ENCODE results near the gene CARD19.
A peak's percentile ranks its signal among the peaks of the same experiment; 100 is the strongest.

The CARD19 gene, protein sequence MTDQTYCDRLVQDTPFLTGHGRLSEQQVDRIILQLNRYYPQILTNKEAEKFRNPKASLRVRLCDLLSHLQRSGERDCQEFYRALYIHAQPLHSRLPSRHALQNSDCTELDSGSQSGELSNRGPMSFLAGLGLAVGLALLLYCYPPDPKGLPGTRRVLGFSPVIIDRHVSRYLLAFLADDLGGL

DNA sequence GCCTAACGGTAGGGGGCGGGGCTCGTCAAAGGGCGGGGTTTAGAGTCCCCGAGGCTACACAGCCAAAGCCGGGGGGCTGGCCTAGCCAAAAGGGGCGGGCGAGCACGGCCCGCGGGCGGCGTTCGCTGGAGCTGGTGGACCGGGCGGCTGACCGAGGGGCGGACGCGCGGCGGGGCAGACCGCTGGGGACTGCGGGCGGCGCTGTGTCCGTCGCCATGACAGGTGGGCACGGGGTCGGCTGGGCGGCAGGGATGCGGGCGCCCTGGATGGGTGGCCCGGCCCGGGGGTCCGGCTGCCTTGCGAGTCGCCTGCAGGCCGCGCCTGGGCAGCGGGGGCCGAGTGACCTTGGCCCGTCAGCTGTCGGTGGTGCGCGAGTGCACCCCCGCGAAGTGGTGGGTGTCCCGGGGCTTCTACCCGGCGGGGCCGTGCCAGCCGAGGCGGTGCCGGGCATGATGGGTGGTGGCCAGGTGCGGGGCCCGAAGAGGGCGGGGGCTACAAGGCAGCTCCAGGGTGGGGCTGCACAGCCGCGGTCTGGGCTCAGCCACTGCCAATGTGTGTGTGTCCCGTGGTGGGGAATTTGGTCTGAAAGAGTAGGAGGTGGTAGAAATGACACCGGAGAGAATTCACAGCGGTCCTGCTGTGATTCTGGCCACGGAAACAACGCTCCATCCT, at the start of gene CARD19:
Gene CARD19 (plus strand): TSS at position 87 of the 672 bp plus-strand sequence. CDS start 129 bp downstream, at position 216.
- no peak for DNase-seq

DNA sequence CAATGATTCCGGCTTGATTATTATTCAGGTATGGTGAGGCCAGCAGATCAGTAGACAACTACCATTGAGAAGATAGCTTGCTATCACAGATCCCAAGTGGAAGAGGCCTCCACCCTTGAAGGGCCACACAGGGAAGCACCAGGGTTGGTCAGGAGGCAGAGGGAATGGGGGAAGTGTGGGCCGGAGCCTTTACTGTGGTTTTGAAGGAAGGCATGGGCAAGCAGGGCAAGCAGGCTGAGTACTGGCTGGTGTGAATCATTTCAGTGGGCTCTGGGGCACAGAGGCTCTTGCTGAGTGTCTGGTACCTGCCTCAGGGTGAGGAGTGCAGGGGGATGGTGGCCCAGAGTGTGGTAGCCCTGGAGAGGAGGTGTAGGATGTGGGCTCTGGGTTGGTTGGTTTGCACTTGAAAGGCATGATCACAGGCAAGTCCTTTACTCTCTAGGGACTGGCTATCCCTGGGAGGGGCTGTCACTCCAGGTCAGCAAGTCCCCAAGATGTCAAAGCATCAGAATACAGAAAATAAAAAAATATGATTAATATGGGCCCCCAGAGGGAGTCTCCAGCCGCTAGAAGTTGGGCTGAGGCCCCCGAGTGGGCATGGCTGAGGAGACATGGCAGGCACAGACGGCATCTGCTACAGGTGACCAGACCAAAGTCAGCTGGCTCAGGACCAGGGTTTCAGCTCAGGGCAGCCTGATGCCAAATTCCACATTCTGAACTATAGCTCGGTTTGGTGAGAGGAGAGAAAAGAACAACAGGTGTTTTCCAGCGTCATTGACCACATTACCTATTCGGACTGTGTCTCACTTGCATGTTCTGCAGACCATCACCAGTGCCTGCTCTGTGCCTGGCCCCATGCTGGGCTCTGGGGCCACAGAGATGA, 47.2 kb upstream of the CARD19 start:
- DNase-seq, result no peak

DNA sequence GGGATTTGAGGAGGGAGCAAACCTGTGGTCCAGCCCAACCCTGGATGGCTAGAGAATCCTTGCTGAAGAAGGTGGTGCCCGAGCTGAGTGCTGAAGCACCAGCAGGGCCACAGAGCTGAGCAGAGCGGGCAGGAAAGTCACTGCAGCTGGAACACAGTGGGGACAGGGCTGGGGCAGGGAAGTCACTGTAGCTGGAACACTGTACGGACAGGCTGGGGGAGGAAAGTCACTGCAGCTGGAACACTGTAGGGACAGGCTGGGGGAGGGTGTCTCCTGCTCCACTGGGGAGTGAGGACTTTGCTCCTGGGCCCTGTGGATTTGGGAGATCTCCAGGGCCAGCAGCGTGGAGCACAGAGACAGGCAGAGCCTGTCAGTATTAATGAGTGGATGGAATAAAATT, 46.5 kb upstream of the CARD19 start:
- DNase-seq, result no peak

DNA sequence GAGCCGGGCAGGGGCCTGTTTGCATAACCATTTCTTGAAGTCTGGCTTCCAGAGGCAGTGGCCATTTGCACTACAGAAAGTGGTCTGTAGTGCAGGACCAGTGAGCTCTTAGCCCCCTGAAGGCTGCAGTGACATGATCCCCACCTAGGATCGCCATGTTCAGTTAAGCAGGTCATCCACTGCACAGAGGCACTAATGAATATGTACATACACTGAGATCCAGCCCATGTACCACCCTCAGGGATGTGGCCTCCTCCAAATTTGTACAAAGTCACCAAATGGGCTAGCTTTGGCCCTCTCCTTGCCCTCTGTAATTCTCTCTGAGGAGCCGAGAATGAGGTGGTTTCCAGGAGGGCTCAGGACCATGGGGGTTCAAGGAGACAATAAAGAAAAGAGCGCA, 45.8 kb upstream of the CARD19 start:
- no peak for DNase-seq

DNA sequence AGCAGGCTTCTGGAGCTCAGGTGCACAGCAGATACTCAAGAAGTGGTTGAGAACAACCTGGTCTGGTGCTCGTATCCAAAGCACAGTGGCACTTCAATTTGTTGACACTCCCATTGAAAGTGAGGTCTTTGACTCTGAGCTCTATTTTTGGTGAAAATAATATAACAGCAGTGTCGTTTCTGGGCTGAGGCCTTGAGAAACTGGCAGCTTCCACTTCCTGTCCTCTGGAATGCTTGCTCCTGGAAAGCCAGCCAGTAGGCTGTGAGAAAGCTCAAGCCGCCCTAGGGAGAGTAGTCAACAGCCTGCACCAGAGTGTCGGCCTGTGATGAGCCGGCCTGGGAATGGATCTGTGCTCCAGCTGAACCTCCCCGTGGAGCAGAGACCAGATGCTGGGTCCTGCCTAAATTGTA, 44.3 kb upstream of the CARD19 start:
- DNase-seq, result peak; percentile 19

DNA sequence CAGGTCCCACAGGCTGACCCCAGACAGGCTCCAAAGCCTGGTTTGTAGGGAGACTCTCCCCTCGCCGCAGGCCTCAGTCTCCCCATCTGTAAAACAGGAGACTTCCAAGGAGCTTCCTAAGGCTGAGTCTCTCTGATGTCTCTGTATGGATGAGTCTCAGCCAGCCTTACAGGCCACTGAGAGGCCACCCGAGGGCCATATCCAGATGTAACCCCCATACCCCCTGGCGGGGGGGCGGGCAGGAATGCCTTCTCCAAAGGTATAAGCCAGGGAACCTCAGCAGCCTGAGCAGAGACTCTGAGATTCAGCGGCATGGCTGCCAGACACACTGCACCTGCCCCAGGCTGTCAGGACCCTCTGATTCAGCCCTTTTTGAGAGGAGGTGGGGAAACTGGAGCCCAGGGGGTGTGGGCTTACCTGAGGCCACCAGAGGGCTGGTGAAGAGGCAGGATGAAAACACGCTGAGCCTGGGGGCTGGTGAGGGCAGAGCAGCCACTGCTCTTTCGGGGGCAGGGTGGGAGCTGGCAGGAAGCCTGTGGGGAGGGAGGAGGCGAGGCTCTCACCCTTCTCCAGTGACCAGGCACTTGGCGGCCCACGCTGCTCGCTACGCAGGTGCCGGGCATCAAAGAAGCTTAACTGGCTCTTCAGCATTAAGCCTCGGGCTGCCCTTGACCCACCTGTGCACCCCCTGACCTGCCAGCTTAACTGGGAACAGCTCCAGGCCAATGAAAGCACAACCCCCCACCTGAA, 43.1 kb upstream of the CARD19 start:
- DNase-seq, result no peak

DNA sequence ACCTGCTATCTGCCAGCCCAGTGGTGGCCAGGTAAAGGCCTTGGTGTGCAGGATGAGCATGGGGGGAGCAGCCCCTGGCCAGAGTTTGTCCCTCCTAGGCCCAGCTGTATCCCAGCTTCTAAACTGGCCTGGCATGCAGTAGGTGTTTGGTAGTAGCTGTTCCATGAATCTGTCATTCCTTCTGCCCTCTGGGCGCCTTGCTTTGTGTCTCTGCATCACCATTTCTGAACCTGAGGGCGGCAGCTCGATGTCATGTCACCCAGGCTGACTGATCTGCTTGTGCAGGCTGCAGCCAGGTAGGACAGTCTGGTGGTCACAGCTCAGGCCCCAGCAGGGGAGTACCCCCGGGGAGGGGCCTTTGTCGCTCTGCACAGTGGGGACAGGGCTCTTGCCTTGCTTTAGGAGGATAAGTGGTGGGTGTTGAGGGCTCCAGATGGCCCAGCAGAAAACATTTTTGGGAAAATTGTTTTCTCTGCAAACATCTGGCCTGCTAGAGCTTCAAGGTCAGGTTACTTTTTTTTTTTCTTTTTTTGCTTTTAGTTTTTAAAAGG, 42.2 kb upstream of the CARD19 start:
- no peak for DNase-seq

DNA sequence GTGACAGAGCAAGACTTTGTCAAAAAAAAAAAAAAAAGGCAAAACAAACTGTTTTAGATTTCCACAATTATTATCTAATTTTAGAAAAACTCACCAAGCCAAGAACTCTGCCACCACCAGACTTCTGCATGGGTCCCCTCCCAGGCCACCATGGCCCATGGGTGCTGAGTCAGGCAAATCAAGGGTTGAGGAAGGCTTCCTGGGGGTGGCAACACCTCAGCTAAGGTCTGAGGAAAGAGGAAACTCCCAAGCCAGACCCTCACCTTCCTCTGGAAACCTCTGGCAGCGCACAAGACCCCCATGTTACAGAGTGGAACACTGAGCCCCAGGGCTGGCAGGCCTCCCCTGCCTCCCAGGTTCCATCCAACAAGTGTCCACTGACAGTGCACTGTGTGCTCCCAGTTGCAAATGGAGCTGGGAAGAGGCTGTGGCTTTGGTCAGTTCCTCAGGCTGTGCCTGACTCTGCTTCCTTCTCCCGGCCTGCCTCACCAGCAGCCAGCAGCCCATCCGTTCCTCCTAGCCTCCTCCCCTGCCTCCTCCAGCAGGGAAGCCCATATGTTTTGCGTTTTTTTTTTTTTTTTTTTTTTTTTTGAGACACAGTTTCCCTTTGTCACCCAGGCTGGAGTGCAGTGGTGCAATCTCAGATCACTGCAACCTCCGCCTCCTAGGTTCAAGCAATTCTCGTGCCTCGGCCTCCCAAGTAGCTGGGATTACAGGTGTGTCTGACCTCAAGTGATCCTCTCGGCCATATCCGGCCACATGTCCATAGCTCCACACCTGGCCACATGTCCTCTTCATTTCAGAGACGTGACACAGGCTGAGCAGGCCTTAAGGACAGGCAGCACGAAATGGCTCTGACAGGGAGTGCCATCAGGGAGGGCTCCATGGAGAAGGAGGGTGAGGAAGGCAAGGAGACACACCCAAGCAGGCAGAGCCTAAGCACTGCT, 41.0 kb upstream of the CARD19 start:
- DNase-seq, result no peak

DNA sequence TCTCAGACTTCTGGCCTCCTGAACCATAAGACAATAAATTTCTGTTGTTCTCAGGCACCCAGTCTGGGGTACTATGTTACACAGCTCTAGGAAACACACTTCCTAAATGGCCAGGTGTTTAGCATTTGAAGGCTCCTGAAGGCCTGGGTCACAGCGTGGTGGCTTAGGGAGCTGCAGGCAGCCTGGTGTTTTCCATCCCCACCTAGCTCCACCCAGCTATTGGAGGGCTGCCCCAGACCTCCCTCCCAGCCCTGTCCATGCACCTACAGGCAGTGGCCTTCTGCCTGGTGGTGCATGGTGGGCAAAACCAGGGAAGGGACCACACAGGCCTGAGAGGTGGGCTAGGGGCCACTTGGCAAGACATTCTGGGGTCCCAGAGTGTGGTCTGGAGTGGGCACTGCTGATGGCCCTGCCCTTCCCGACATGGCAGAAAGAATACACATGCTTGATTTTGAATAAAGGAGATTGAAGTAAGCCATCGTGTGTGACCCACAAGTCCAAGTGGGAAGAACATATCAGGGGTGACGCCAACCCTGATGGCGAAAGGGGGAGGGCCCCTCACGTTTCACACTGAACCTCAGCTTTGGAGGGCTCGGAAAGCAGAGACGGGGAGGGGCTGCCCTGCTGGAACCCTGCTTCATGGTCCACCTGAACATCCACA, 38.8 kb upstream of the CARD19 start:
- no peak for DNase-seq

DNA sequence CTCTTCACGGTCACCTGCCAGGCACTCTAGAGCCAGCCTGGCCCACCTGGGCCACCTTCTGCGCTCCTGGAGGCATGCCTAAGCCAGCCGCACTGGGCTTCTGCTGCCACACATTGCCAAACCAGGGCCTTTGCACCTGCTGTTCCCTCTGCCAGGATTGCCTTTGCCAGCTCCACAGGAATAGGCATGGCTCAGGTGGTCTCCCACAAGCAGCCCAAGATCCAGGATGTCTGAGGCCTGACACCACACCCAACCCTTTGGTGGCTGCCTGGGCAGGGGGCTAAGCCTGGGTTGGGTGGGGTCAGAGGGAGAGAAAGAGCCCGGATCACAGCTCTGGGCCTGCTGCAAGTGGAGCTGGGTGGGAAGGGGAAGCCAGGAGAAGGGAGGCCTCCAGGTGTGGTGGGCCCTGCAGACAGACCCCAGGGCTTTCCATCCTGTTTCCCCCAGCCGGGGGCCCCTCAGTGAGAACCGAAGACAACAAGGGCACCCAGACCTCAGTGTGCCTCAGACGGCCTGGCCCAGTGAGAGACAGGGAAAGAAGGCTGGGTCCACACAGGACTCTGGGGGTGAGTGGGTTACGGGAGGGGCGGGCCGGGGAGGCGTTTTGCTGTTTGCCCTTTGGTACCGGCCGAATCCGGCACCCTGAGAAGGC, 38.2 kb upstream of the CARD19 start:
- no peak for DNase-seq

DNA sequence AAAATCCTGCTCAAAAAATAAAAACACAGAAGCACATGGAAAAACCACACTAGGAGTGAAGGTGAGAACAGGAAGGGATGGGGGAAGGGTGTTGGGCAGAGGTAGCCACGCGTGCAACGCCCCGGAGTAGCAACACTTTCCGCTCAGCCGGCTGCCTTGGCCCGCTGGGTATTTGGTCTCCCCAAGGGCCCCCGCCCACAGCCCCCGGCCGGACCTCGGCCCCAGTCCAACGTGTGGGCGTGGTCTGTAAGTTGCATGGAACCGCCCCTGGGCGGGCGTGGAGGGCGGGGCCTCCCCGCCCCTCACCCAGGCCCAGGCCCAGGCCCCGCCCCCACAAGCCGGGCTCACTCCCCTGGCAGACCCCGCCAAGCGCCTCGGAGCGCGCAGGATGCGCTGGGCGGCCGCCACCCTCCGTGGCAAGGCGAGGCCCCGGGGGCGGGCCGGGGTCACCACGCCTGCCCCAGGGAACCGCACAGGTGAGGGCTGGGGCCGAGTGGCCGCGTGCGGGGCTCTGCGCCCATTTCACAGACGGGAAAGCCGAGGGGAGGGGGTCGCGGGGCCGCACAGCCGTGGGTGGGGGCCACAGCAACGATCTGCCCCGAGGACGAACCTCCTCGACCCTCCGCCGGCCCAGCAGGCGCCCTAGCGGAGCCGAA, 37.5 kb upstream of the CARD19 start, which contains the start of gene SUSD3:
Gene SUSD3 (plus strand): TSS at position 347 of the 656 bp plus-strand sequence. CDS start 42 bp downstream, at position 389.
- DNase-seq, result no peak

DNA sequence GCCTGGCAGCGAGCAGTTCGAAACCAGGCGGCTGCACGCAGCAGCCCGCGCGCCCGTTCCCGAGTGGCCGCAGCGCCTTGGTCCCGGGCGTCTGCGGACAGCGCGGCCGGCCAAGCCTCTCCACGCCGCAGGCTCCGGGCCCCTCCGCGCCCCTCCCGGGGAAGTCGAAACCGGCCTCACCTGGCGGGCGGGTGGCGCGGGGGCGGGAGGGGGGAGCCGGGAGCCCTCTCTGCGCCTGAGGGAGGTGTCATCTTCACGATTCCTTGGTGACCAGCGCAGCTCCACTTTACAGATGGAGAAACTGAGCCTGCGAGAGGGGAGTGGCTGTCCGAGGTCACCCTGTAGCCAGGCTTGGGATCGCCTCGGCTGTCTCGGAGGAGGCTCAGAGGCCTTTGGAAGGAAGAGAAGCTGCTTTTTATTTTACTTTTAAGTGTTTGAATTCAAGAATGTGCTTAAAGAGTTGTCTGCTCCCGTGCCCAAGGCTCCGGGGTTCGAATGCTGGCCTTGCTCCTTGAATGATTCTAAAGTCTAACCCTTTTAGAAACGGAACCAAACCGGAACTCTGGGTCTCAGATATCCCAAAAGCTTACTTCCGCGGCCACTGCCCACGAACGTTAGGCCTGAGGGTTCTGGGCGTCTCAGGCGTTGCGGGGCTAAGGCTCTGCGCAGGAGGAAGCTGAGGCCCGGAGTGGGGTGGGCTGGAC, 36.9 kb upstream of the CARD19 start:
- DNase-seq, result no peak

DNA sequence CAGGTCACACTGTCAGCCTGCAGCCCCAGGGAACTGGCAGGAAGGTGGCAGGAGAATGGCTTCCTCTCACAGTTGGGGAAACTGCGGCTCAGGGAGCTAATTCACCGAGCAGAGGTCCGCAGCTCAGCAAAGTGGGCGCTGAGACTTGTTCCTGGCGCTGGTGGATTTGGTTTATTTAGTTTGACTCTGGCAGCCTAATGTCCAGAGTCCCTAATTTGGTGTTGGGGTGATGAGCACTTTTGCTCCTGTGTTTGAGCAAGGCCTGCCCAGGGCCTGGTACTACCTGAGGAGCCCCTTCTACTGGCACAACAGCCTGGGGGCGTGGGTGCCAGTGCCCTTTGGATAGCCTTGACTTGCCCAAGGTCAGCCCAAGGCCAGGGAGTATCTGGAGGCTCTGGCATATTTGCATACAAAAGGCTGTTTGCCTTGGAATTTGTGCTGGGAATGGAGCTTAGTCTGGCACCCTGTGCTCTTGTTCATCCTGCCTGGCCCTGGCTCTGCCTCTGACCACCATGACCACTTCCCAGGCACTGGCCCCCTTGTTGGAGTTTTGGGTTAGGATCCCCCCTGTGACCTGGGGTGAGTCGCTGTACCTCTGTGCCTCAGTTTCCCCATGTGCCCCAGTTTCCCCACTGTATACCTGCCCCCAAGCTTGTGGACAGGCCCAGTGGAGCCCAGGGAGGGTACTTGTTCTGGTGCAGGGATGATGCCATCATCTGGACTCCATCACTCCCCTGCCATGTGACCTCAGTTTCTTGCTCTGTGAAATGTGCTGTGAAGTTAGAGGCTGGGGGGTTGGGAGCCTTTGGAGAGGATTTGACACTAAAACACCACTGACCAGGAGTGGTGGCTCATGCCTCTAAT, 36.1 kb upstream of the CARD19 start:
- DNase-seq, result no peak

DNA sequence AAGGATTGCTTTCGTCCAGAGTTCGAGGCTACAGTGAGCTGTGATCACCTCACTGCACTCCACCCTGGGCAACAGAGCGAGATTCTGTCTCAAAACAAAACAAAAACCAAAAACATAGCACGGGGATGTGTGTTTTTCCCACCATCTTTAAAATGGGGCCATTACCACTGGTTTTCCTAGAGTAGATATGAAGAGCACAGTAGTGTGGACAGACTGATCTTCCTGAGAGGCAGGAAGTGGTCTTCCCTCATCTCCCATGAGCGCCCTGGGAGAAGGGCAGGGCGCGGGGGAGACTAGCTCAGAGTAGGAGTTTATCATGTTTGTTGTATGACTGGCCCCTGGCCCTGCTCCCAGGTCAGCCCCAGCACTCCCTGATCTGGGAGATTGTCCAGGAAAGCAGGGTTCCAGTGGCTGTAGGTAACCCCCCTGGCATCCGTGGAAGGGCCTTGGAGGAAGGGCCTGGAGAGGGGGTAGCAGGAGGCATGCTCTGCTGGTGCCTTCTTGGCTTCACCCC, 35.2 kb upstream of the CARD19 start:
- DNase-seq, result peak; percentile 34

DNA sequence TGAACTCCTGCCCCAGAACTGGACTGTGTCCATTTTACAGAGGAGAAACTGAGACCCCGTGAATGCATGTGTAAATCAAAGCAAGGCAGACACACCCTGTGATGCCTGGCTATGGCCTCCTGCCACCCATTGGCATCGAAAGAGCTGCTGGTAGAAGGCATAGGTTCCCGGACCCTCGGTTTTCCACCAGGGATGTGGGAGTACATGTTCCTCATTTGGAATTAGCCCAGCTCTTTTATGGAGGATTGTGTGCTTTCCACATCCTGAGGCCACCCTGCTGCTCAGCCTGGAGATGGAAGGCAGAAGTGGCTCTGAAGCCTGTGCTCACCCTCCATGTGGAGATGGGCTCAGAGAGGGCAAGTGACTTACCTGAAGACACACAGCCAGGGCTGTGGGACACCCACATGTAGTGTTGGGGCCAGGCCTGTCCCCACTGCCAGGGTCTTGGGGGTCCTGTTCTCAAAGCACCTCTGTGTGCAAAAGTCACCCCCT, 34.7 kb upstream of the CARD19 start:
- no peak for DNase-seq

DNA sequence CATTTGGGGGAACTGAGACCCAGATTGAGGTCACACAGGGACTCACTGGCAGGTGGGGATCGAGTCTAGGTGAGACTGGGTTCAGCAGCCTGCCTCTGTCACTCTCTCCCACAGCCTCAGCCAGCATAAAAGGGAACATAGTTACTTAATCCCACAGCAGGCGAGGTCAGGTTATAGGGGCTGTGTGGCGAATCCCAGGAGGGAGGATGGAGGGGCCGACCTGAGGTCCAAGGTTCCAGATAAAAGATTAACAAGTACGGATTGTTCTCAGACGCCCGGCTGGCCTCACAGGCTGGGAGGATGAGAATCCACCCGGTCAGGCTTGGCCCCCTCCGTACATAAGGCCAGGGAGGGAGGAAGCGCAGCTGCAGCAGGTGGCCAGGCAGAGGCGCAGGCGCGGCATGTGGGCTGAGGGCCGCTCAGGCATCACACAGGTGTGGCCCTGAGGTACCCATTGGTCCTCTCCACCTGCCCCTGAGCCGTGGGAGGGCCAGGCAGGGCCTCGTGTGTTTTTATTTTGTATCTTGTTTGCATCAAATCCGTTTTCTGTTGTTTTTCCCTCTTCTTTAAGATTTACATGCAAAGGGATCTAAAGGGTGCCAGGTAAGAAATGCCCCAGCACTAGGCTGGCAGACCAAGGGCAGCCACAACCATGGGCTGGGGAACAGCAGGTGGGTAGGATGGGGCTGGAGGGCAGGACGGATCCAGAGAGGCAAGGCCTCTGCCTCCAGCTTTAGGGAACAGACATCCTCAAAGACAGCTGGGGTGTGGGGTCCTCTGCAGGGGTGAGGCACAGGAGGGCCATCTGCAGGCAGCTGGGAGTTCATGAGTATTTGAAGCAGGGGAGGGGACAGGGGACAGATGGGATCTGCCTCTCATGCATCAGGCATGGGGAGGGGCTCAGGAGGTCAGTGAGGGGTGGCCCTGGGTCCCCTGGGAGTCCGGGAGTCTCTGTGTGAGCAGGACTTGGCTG, 33.9 kb upstream of the CARD19 start:
- DNase-seq, result no peak

All from HCEC 1CT (cell line).